GM12873 (cell line): ENCODE measurements around the gene HABP4.

Source experiments
- TF ChIP-seq, protein P1 (sequence below): IDR thresholded peaks from 2 replicates; pipeline ENCODE4 v1.5.1; 2012; ENCODE audit warnings: low read depth, mild to moderate bottlenecking, moderate library complexity, low read length, control low read depth; ENCODE audit not compliant: insufficient read depth; ENCODE audit errors: missing control alignments

Gene HABP4

GRCh38 chr9:96487949-96488348 lies 38.0 kb downstream of the HABP4 start:
- TF ChIP-seq, protein P1, sequence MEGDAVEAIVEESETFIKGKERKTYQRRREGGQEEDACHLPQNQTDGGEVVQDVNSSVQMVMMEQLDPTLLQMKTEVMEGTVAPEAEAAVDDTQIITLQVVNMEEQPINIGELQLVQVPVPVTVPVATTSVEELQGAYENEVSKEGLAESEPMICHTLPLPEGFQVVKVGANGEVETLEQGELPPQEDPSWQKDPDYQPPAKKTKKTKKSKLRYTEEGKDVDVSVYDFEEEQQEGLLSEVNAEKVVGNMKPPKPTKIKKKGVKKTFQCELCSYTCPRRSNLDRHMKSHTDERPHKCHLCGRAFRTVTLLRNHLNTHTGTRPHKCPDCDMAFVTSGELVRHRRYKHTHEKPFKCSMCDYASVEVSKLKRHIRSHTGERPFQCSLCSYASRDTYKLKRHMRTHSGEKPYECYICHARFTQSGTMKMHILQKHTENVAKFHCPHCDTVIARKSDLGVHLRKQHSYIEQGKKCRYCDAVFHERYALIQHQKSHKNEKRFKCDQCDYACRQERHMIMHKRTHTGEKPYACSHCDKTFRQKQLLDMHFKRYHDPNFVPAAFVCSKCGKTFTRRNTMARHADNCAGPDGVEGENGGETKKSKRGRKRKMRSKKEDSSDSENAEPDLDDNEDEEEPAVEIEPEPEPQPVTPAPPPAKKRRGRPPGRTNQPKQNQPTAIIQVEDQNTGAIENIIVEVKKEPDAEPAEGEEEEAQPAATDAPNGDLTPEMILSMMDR = no peak

DNA sequence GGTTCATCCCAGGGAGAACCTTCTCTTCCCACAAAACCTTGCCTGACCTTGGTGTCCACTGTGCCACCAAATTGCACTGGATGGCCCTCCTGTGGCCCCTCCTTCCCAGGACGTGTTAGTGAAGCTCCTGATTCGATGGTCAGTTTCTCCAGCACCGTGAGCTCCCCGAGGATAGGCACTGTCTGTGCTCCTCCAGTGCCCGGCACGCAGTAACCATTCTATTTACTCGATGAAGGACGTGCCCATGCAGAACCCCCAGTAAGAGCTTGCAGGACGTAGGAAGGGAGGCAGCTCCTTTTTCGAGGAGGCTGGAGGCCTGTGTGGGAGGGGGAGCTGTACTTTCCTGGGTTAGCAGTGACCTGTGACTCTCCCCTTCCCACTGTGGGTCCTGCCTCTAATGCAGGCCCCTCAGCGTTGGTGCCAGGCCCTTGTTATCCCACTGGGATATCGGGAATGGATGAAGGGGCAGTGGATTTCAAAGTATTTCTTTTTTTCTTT lies 39.6 kb downstream of the HABP4 start:
- TF ChIP-seq, protein P1 = no peak

DNA sequence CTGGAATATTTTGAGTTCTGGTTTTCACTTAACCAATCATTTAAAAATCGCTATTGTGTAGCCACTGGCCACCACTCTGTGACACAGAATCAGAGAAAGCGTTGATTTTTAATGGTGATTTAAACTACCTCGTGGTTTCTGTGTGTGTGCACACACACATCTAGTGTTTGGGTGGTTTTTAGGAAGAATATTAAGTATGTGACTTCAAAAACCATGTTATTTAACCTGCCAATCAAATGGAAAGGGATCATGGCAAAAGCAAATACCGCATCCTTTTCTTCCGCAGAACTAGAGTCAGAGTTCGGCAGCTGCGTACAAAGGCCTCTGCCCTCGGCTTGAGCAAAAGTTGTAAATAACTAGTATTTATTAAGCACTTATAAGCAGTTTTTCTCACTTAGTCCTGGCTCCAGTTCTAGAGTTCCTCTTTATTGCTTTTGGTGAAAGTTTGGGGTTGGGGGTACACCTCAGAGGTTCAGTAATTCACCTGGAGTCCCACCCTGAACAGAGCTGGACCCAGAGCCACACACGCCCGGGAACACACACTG lies 40.6 kb downstream of the HABP4 start:
- TF ChIP-seq, protein P1 = no peak

DNA sequence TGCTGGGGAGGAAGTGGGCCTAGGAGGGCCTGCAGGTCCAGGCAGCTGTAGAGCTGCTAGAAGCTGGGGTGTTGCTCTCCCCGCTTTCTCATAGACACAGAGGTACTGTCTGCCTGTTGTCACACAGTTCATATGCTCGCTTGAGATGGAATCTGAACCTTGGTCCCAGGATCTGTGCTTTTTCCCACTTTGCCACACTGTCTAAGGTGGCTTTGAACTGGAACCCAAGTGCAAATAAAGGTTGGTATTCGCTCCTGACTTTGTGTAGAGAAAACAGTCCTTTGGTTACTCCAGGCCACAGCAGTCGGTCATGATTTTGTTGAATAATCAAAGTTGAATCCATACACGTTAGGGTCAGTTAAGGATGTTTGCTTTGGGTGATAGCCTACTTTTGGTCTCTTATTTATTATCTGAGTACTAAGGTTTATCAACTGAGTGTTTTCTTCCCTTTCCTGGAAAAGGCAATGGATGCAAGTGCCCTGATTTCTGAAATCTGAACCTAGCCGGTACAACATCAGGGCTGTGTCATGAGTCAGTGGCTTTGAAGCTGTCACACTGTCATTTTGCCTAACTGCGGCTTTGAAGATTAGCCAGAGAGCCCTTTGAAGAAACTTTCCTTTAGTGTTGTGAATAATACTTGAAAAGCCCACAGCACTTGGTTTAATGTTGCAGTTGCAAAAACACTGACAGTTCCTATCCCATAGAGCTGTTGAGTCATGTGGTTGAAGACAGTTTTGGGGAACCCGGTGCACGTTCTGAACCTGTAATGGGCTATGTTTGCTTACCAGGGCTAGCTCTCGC lies 41.3 kb downstream of the HABP4 start:
- TF ChIP-seq, protein P1 = no peak

DNA sequence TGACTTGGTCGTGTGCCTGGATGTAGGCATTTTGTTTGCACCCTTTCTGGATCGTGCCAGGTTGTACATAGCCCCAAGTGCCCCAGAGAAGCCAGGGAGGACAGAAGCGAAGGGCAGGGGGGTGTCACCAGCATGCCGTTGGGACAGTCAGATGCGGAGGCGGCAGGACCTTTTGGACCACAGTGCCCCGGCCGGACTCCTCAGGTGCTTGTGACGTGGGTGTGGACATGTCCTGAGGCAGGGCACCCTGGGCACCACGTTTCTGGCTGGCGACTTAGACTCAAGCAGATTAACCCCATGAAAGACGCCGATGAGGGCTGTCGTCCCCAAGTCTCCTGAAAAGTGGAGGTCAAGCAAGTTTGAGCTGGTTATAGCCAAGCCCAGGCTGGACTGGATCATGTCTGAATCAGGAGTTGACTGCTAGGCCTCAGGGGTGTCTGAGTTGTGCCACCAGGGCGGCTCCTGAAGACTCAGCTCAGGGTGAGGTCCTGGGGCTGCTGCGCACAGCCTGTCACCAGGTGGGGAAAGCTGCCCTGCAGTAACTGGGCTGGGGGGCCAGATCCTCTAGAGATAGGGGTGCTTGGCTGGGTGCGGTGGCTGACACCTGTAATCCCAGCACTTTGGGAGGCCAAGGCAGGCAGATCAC lies 42.0 kb downstream of the HABP4 start:
- TF ChIP-seq, protein P1 = no peak

DNA sequence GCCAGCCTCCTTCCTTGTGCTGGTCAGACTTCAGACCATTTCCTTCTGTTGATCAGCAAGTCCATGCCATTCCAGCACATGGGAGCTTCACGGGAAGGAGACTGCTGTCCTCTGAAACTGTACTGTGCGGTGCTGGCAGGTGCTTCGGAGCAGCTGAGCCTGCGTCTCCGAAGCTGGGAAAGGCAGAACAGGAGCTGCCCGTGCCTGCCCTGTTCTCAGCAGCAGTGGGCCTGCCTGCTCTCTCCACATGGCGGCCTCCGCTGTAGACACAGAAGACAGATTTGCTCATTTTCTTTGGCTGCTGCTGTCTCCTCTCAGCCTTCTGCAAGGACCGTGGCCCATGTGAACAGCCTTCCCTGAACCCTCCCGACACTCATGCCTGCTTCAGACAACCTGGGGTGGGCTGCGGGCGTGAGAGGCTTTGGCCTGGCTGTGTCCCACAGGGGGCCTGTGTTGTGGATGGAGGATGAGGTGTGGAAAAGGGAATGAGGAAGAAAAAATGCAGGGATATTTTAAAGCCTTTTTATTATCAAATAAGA lies 43.1 kb downstream of the HABP4 start:
- TF ChIP-seq, protein P1 = no peak

GRCh38 chr9:96493757-96494156 lies 43.8 kb downstream of the HABP4 start:
- TF ChIP-seq, protein P1 = no peak
